Measurements from ENCODE around the gene PTPRK.

DNA sequence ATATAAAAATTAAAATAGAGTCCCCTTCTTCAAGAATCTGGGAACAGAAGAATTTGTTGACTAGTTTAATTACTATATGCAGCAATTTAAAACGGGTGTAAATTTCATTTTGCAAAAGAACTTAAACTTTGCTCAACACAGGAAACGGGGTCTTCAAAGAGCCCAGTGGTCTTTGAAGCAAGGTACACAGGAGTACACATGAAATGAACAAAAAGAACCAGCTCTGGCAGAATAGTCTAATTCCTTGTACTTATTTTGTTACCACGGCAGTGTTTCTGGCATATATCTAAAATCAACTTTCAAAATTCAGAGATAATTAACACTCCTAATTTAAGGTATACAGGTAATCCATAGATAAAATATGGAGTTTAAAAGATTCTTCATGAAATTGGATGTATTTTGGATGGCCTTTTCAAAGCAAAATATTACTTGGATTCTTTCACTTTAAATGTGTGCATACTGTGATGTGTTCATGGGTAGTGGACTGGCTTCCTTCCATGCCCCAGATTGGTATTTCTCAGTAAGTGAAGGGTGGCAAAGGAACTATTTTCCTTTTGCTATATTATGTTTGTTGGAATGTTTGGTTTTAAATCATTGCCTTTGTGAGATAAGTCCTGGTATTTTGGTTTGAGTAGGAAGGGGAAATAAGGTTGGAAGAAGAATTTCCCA lies 522.8 kb downstream of the PTPRK start:
- TF ChIP-seq, protein P1, sequence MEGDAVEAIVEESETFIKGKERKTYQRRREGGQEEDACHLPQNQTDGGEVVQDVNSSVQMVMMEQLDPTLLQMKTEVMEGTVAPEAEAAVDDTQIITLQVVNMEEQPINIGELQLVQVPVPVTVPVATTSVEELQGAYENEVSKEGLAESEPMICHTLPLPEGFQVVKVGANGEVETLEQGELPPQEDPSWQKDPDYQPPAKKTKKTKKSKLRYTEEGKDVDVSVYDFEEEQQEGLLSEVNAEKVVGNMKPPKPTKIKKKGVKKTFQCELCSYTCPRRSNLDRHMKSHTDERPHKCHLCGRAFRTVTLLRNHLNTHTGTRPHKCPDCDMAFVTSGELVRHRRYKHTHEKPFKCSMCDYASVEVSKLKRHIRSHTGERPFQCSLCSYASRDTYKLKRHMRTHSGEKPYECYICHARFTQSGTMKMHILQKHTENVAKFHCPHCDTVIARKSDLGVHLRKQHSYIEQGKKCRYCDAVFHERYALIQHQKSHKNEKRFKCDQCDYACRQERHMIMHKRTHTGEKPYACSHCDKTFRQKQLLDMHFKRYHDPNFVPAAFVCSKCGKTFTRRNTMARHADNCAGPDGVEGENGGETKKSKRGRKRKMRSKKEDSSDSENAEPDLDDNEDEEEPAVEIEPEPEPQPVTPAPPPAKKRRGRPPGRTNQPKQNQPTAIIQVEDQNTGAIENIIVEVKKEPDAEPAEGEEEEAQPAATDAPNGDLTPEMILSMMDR (conservative IDR thresholded peaks at IDR 0.05; ENCODE audit: low read length) = no peak
- no peak for TF ChIP-seq EZH2phosphoT487 (IDR thresholded peaks at IDR 0.05; ENCODE audit: borderline replicate concordance, low read depth, low read length)
